ENCODE measurements around the gene PCNX4.

DNA sequence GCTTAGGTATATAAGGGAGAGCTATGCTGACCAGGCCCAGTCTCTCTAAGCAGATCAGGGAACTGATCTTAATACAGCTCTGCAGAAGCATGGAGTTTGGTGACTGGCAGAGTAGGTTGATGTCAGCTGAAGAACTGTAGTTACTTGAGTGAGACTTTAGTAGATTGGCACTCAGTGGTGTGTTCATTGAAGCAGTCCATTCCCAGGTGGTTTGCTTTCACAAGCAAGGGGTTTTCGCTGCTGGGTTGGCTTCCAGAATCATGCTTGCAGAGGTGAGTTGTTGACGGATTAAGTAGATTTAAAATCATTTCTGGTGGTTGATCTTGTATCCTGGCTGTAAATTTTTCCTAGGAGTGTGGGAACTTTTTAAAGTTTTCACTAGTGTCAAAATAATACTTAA lies 80.0 kb downstream of the PCNX4 start:
- TF ChIP-seq, protein P1, sequence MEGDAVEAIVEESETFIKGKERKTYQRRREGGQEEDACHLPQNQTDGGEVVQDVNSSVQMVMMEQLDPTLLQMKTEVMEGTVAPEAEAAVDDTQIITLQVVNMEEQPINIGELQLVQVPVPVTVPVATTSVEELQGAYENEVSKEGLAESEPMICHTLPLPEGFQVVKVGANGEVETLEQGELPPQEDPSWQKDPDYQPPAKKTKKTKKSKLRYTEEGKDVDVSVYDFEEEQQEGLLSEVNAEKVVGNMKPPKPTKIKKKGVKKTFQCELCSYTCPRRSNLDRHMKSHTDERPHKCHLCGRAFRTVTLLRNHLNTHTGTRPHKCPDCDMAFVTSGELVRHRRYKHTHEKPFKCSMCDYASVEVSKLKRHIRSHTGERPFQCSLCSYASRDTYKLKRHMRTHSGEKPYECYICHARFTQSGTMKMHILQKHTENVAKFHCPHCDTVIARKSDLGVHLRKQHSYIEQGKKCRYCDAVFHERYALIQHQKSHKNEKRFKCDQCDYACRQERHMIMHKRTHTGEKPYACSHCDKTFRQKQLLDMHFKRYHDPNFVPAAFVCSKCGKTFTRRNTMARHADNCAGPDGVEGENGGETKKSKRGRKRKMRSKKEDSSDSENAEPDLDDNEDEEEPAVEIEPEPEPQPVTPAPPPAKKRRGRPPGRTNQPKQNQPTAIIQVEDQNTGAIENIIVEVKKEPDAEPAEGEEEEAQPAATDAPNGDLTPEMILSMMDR (IDR thresholded peaks at IDR 0.05; ENCODE audit: borderline replicate concordance, extremely low read depth, low read length, poor library complexity, severe bottlenecking): no peak
- no peak for TF ChIP-seq EZH2 (IDR thresholded peaks at IDR 0.05; ENCODE audit: borderline replicate concordance, low read depth, low read length, severe bottlenecking)
